H1 (cell line): Measurements from ENCODE around the gene QRICH1. TPM values are rescaled to one million over a fixed set of nuclear protein-coding genes. Genes with fewer than 3 reads are reported as not detected.

Experiments
- CTCF ChIA-PET: fragments of 300-600 bp; sonication (Branson Sonifier 250); formaldehyde crosslinking; loops from one replicate; lab custom pipeline; 2021; ENCODE audit not compliant: partially characterized antibody; lab: Charles Lee
- POLR2A ChIA-PET: fragments of 300-600 bp; sonication (Branson Sonifier 250); formaldehyde crosslinking; loops from one replicate; lab custom pipeline; 2021; ENCODE audit warnings: inconsistent platforms; ENCODE audit not compliant: partially characterized antibody; lab: Charles Lee
- DNase-seq, 2 experiments: peaks; one replicate each; pipeline versions ENCODE4 v3.0.0 to v3.0.0-alpha.2; 2010 to 2022; ENCODE audit warnings: low spot score in 2 of 2, low read depth in 1 of 2, mixed read lengths in 1 of 2
- FAIRE-seq: peaks from 2 replicates; lab custom pipeline; 2011; peaks lifted over from hg19 to GRCh38; lab: Jason Lieb, UNC
- H2AFZ ChIP-seq: 2 replicates; pipeline ENCODE4 v1.8.1; 2012; ENCODE audit warnings: low read length, inconsistent platforms
- H2AK5ac ChIP-seq: 2 replicates; pipeline ENCODE4 v1.6.1; 2013; ENCODE audit warnings: low read depth, low read length
- H2BK120ac ChIP-seq: replicated peaks from 2 replicates; pipeline ENCODE3; 2013; ENCODE audit warnings: low read depth, low read length, inconsistent platforms
- H2BK12ac ChIP-seq: 2 replicates; pipeline ENCODE4 v1.6.1; 2013; ENCODE audit warnings: low read depth, low read length
- H2BK15ac ChIP-seq: 2 replicates; pipeline ENCODE4 v1.6.1; 2013; ENCODE audit warnings: low read length
- H2BK20ac ChIP-seq: 2 replicates; pipeline ENCODE4 v1.6.1; 2013; ENCODE audit warnings: low read length
- H2BK5ac ChIP-seq: 2 replicates; pipeline ENCODE4 v1.6.1; 2013; ENCODE audit warnings: low read depth, low read length
- H3K14ac ChIP-seq: 2 replicates; pipeline ENCODE4 v1.6.1; 2013; ENCODE audit warnings: inconsistent platforms; ENCODE audit not compliant: insufficient read length
- H3K18ac ChIP-seq: 2 replicates; pipeline ENCODE4 v1.6.1; 2013; ENCODE audit warnings: low read length; ENCODE audit errors: extremely low read depth
- H3K23ac ChIP-seq: 2 replicates; pipeline ENCODE4 v1.6.1; 2013; ENCODE audit warnings: inconsistent platforms; ENCODE audit not compliant: insufficient read length
- H3K23me2 ChIP-seq: 2 replicates; pipeline ENCODE4 v1.6.1; 2013; ENCODE audit warnings: low read depth, low read length
- H3K27ac ChIP-seq: 2 replicates; pipeline ENCODE4 v1.6.1; 2011; ENCODE audit warnings: low read depth, low read length, inconsistent platforms
- H3K27me3 ChIP-seq, 4 experiments: replicated peaks in 1 of 4; 1 replicate in 1 of 4; 2 replicates in 3 of 4; pipeline versions ENCODE4 v1.6.1 to v1.8.1; 2011 to 2013; ENCODE audit warnings: low read length in 3 of 4, mild to moderate bottlenecking in 3 of 4, inconsistent platforms in 2 of 4, mixed read lengths in 2 of 4, moderate library complexity in 1 of 4; ENCODE audit not compliant: control insufficient read depth in 3 of 4, insufficient read depth in 3 of 4; ENCODE audit errors: extremely low read depth in 1 of 4
- H3K36me3 ChIP-seq, 4 experiments: 2 replicates each; pipeline versions ENCODE4 v1.6.1 to v1.8.1; 2011 to 2013; ENCODE audit warnings: mild to moderate bottlenecking in 4 of 4, low read length in 3 of 4, moderate library complexity in 2 of 4, control low read depth in 1 of 4, inconsistent platforms in 1 of 4; ENCODE audit not compliant: insufficient read depth in 4 of 4, control insufficient read depth in 2 of 4
- H3K4ac ChIP-seq: replicated peaks from 2 replicates; pipeline ENCODE3; 2013; ENCODE audit warnings: low read length, low read depth, mixed read lengths, inconsistent platforms; ENCODE audit not compliant: insufficient read length
- H3K4me1 ChIP-seq, 4 experiments: replicated peaks in 1 of 4; 1 replicate in 1 of 4; 2 replicates in 3 of 4; pipeline versions ENCODE4 v1.6.1 to v1.8.1; 2011 to 2013; ENCODE audit warnings: low read length in 3 of 4, inconsistent platforms in 2 of 4, mixed read lengths in 1 of 4; ENCODE audit not compliant: insufficient read depth in 4 of 4, control insufficient read depth in 3 of 4
- H3K4me2 ChIP-seq, 2 experiments: 2 replicates each; pipeline versions ENCODE4 v1.6.1 to v1.8.1; 2011 to 2013; ENCODE audit warnings: low read depth in 2 of 2, low read length in 2 of 2, control low read depth in 1 of 2, inconsistent platforms in 1 of 2, mild to moderate bottlenecking in 1 of 2; ENCODE audit not compliant: insufficient read depth in 1 of 2
- H3K4me3 ChIP-seq, 4 experiments: fragments of 200-600, 300-600 bp in 1 of 4; sonication (generic), shearing (Covaris generic), sonication (Bioruptor Twin) in 1 of 4; 2 replicates each; pipeline versions ENCODE4 v1.5.1 to v1.8.1; 2011 to 2016; ENCODE audit warnings: low read length in 4 of 4, low read depth in 3 of 4, control low read depth in 2 of 4, inconsistent platforms in 2 of 4, mild to moderate bottlenecking in 2 of 4, mixed read lengths in 1 of 4, moderate library complexity in 1 of 4; ENCODE audit not compliant: insufficient read depth in 2 of 4; ENCODE audit errors: extremely low read depth in 1 of 4
- H3K56ac ChIP-seq: replicated peaks from 2 replicates; pipeline ENCODE3; 2013; ENCODE audit warnings: low read depth, mild to moderate bottlenecking, mixed read lengths, low read length, inconsistent platforms; ENCODE audit not compliant: insufficient read length
- H3K79me1 ChIP-seq: 2 replicates; pipeline ENCODE4 v1.6.1; 2013; ENCODE audit warnings: low read depth, low read length, control low read depth
- H3K79me2 ChIP-seq, 2 experiments: 2 replicates each; pipeline versions ENCODE4 v1.6.1 to v1.8.1; 2012 to 2013; ENCODE audit warnings: low read length in 2 of 2, mild to moderate bottlenecking in 2 of 2, inconsistent platforms in 1 of 2; ENCODE audit not compliant: insufficient read depth in 2 of 2, control insufficient read depth in 1 of 2
- H3K9ac ChIP-seq, 4 experiments: replicated peaks in 1 of 4; 1 replicate in 1 of 4; 2 replicates in 3 of 4; pipeline versions ENCODE4 v1.6.1 to v1.8.1; 2011 to 2013; ENCODE audit warnings: low read depth in 3 of 4, low read length in 3 of 4, control low read depth in 2 of 4, mild to moderate bottlenecking in 2 of 4, moderate library complexity in 2 of 4, inconsistent platforms in 1 of 4; ENCODE audit errors: extremely low read depth in 1 of 4
- H3K9me3 ChIP-seq, 2 experiments: 2 replicates each; pipeline versions ENCODE4 v1.6.1 to v1.8.1; 2012 to 2013; ENCODE audit warnings: mild to moderate bottlenecking in 2 of 2, moderate library complexity in 2 of 2, control low read depth in 1 of 2, inconsistent platforms in 1 of 2, low read depth in 1 of 2, low read length in 1 of 2, mixed read lengths in 1 of 2; ENCODE audit not compliant: insufficient read depth in 2 of 2
- H4K20me1 ChIP-seq, 2 experiments: replicated peaks in 1 of 2; 2 replicates each; pipeline versions ENCODE3 to v1.8.1; 2011 to 2013; ENCODE audit warnings: inconsistent platforms in 2 of 2, low read length in 2 of 2, mild to moderate bottlenecking in 1 of 2; ENCODE audit not compliant: insufficient read depth in 2 of 2, control insufficient read depth in 1 of 2
- H4K5ac ChIP-seq: 2 replicates; pipeline ENCODE4 v1.6.1; 2013; ENCODE audit warnings: low read length, low read depth, mixed read lengths, inconsistent platforms; ENCODE audit not compliant: insufficient read length
- H4K8ac ChIP-seq: 2 replicates; pipeline ENCODE4 v1.8.0; 2013; ENCODE audit warnings: mild to moderate bottlenecking, moderate library complexity, low read length, inconsistent platforms; ENCODE audit not compliant: insufficient read depth; ENCODE audit errors: extremely low read depth
- H4K91ac ChIP-seq: replicated peaks from 2 replicates; pipeline ENCODE3; 2013; ENCODE audit warnings: low read length, mixed read lengths, inconsistent platforms; ENCODE audit not compliant: insufficient read length
- BCL11A ChIP-seq, 2 experiments: IDR thresholded peaks; one replicate each; pipeline ENCODE4 v1.6.1; 2011; ENCODE audit warnings: low read depth in 2 of 2, low read length in 2 of 2, mild to moderate bottlenecking in 2 of 2
- CHD1 ChIP-seq: IDR thresholded peaks from 2 replicates; pipeline ENCODE4 v1.6.1; 2012; ENCODE audit warnings: low read depth, low read length, improper control_type of control experiment
- CTBP2 ChIP-seq: IDR thresholded peaks from 2 replicates; pipeline ENCODE4 v1.7.0; 2011; ENCODE audit warnings: borderline replicate concordance, mild to moderate bottlenecking, moderate library complexity, mixed read lengths, low read length; ENCODE audit not compliant: insufficient read depth, insufficient read length
- EGR1 ChIP-seq: IDR thresholded peaks from 2 replicates; pipeline ENCODE4 v1.6.1; 2011; ENCODE audit warnings: low read depth, low read length, borderline replicate concordance
- EP300 ChIP-seq, 2 experiments: IDR thresholded peaks; 1 replicate in 1 of 2; 2 replicates in 1 of 2; pipeline ENCODE4 v1.6.1; 2011 to 2012; ENCODE audit warnings: low read depth in 2 of 2, low read length in 2 of 2, mild to moderate bottlenecking in 2 of 2, borderline replicate concordance in 1 of 2, inconsistent platforms in 1 of 2, moderate library complexity in 1 of 2
- HDAC6 ChIP-seq: IDR thresholded peaks from one replicate; pipeline ENCODE4 v1.7.1; 2012; ENCODE audit warnings: low read depth, mild to moderate bottlenecking, inconsistent platforms, low read length, moderate library complexity
- JUN ChIP-seq: IDR thresholded peaks from 2 replicates; pipeline ENCODE4 v1.6.1; 2011; ENCODE audit warnings: low read depth, mild to moderate bottlenecking, improper control_type of control experiment, low read length
- MAFK ChIP-seq: IDR thresholded peaks from 2 replicates; pipeline ENCODE4 v1.6.1; 2012; ENCODE audit warnings: low read depth, mild to moderate bottlenecking, improper control_type of control experiment, low read length
- RFX5 ChIP-seq: IDR thresholded peaks from 2 replicates; pipeline ENCODE4 v1.6.1; 2011; ENCODE audit warnings: low read depth, low read length, improper control_type of control experiment, borderline replicate concordance
- YY1 ChIP-seq: IDR thresholded peaks from 2 replicates; pipeline ENCODE4 v1.6.1; 2011; ENCODE audit warnings: low read depth, mild to moderate bottlenecking, low read length
- ZNF274 ChIP-seq: IDR thresholded peaks from 2 replicates; pipeline ENCODE4 v1.7.0; 2012; ENCODE audit warnings: low read length, borderline replicate concordance; ENCODE audit errors: extremely low read depth
- WGBS, 2 experiments: shearing (Covaris generic) in 1 of 2; methylation state at CpG; one replicate each; pipeline versions ENCODE4 v1.1.6 to v1.1.7; 2013 to 2015; ENCODE audit warnings: low lambda C conversion rate in 2 of 2, mixed read lengths in 2 of 2, inconsistent platforms in 1 of 2, low coverage in 1 of 2, missing lambda C conversion rate in 1 of 2; ENCODE audit not compliant: insufficient replicate concordance in 2 of 2, insufficient coverage in 1 of 2, insufficient read length in 1 of 2; ENCODE audit errors: extremely low coverage in 1 of 2, missing lambda C conversion rate in 1 of 2; 5-methylcytosine and 5-hydroxymethylcytosine counted together
- polyA plus RNA-seq, 7 experiments: library from polyadenylated mRNA; depleted of rRNA in 3 of 7; stranded (reverse) in 5 of 7; unstranded in 2 of 7; fragments of >200 nt in 5 of 7; fragments of 200-250 nt in 2 of 7; gene quantifications; 1 replicate in 5 of 7; 2 replicates in 1 of 7; 4 replicates in 1 of 7; pipeline versions ENCODE4 v1.2.1 to v1.2.3, GENCODE V29; 2011 to 2013; ENCODE audit warnings: missing spikeins in 2 of 7, mixed read lengths in 2 of 7
- total RNA-seq: library from RNA; stranded (reverse); fragmentation: NEBNext Ultra II Directional; extraction: Animal tissue kit (Norgen Biotek cat#: 25700); gene quantifications from 2 replicates; pipeline ENCODE4 v1.2.1, GENCODE V29; 2021

The QRICH1 gene
- total and polyA plus RNA-seq, 2 of the 8 experiments (the other 6 are each of a cell fraction or from before 2014, with no cell fraction given) = 128 to 142 TPM

DNA sequence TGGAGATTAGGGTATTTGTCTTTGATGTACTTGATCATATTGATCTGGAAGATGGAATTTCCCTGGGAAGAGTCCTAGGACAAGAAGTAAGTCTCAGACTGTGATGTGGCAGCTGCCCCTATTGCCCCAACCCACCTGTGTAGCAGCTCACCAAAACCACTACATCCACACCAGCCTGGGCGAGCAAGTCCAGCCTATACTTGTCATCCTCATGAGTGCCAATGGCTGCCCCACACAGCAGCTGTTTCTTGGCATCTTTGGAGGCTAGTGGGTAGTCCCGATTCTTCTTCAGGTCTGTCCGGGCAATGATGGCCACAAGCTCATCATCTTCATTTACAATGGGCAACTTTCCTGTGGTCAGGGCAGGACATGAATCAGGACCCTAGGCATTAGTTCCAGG is 67.3 kb downstream of the QRICH1 start:
- Histone ChIP-seq H3K27me3 (no peaks in the 10 kb centered on the region; a peak in 1 of 7 replicates), H4K91ac (no peak overlapping the region), H2BK20ac (no peak overlapping the region), H3K4me3 (no peak overlapping the region), H3K4me1 (peaks cover 0 to 18% (median 11%) of the 10 kb centered on the region in 4 experiments; a peak in 6 of 7 replicates), H3K27ac (no peak overlapping the region), H3K56ac (no peak overlapping the region), H3K9ac (no peak overlapping the region), H2AFZ (no peak overlapping the region), H3K4ac (no peak overlapping the region), H2BK120ac (no peak overlapping the region), H3K79me1 (peaks cover 6% of the 10 kb centered on the region), H3K36me3 (peaks cover 39 to 58% (median 50%) of the 10 kb centered on the region in 4 experiments), H4K5ac (no peak overlapping the region), H3K9me3 (no peaks in the 10 kb centered on the region), H2AK5ac (no peak overlapping the region), H3K23ac (no peak overlapping the region), H3K4me2 (no peak overlapping the region; a peak in 1 of 4 replicates), H2BK12ac (no peak overlapping the region), H3K18ac (no peak overlapping the region), H4K20me1 (peaks cover 8 to 19% of the 10 kb centered on the region in 2 experiments), H2BK5ac (no peak overlapping the region), H2BK15ac (no peak overlapping the region), H3K14ac (no peak overlapping the region), H4K8ac (no peak overlapping the region), H3K79me2 (peaks cover 4 to 25% of the 10 kb centered on the region in 2 experiments; a peak in 3 of 4 replicates), H3K23me2 (peaks cover 14% of the 10 kb centered on the region)
- FAIRE-seq (no peak), DNase-seq (no peak)
- POLR2A ChIA-PET = interaction anchor here (0.7 to 33.9 kb wide), 10 partner anchors 14 to 119 kb away, joined by 3 to 1518 read pairs (median 5); partner anchors contain the start of genes DALRD3, P4HTM, QARS1 and QRICH1
- CTCF ChIA-PET = interaction anchor here (0.6 to 24.3 kb wide), 4 partner anchors 14 to 71 kb away, joined by 3 to 467 read pairs (median 27); partner anchors contain the start of gene P4HTM
- TF ChIP-seq BCL11A (IDR thresholded peaks at IDR 0.05; ENCODE audit: low read depth in 2 of 2, low read length in 2 of 2) (no peak), HDAC6 (no peak), YY1 (no peak), JUN (no peak), MAFK (no peak), EGR1 (no peak), ZNF274 (no peak), RFX5 (no peak), CHD1 (no peak), CTBP2 (no peak), EP300 (IDR thresholded peaks at IDR 0.05; ENCODE audit: borderline replicate concordance in 1 of 2, low read depth in 2 of 2, low read length in 2 of 2) (no peak)
- 89% methylated on average over 3 of the region's 3 CpGs; no CpG with 5 or more reads in 1 of the 2 experiments for WGBS, 2 experiments
